ENCODE results near the gene FHOD3. TPM values are rescaled to one million over a fixed set of nuclear protein-coding genes. Genes with fewer than 3 reads are reported as not detected.

Gene FHOD3
- polyA plus RNA-seq, 2 of the 4 experiments (the other 2 are of a cell fraction): 2.5 to 3.6 TPM

GRCh38 chr18:36809590-36810381 lies 512.3 kb downstream of the FHOD3 start:
- 25% methylated on average over 6 of the region's 6 CpGs for WGBS (ENCODE audit: missing lambda C conversion rate)
- Histone ChIP-seq H3K9me3 (no peaks in the 10 kb centered on the region), H3K27ac (no peak overlapping the region), H3K4me3 (no peak overlapping the region), H3K4me2 (no peak overlapping the region), H3K4me1 (no peaks in the 10 kb centered on the region)
- FAIRE-seq: no peak
- ChIA-PET POLR2A (no interaction called here), CTCF (interaction anchor here (0.6 to 1.3 kb wide), 9 partner anchors 9 to 741 kb away, joined by 3 to 4 read pairs (median 3); no protein-coding TSS in a partner anchor)
- TF ChIP-seq GATA3 (IDR thresholded peaks at IDR 0.05; ENCODE audit: borderline replicate concordance) (no peak), RAD21 (conservative IDR thresholded peaks at IDR 0.05 in 1 of 2, IDR thresholded peaks at IDR 0.05 in 1 of 2) (peak; percentile 42 to 48; a peak in 4 of 5 replicates), HOXA7 (CRISPR knock-in tag; IDR thresholded peaks at IDR 0.05) (no peak), USF2 (IDR thresholded peaks at IDR 0.05) (no peak), ESRRA (IDR thresholded peaks at IDR 0.05; ENCODE audit: borderline replicate concordance, low read length) (no peak), NR3C1 (IDR thresholded peaks at IDR 0.05) (no peak), TP53 (CRISPR knock-in tag; IDR thresholded peaks at IDR 0.05) (no peak), CTCF (IDR thresholded peaks at IDR 0.05) (peak; percentile 63), CEBPB (IDR thresholded peaks at IDR 0.05) (no peak)
- peak; percentile 59 to 61 for DNase-seq (ENCODE audit: low read depth in 1 of 2, low spot score in 1 of 2)
- ATAC-seq: peak; percentile 90 to 93

GRCh38 chr18:36811430-36811829 lies 513.9 kb downstream of the FHOD3 start:
- Histone ChIP-seq H3K4me2 (no peak overlapping the region), H3K4me3 (no peak overlapping the region), H3K27ac (no peak overlapping the region), H3K9me3 (no peaks in the 10 kb centered on the region), H3K4me1 (no peaks in the 10 kb centered on the region)
- ChIA-PET CTCF (interaction anchor here (1.4 kb wide), 1 partner anchor 18 kb away, joined by 3 read pairs; the partner anchor contains the start of genes KIAA1328 and TPGS2), POLR2A (no interaction called here)
- TF ChIP-seq JUNB (IDR thresholded peaks at IDR 0.05) (no peak), HOXA7 (CRISPR knock-in tag; IDR thresholded peaks at IDR 0.05) (no peak), EHMT2 (IDR thresholded peaks at IDR 0.05; ENCODE audit: low read depth) (no peak), ZFP36 (IDR thresholded peaks at IDR 0.05; ENCODE audit: borderline replicate concordance, partially characterized antibody) (no peak), RNF2 (IDR thresholded peaks at IDR 0.05; ENCODE audit: borderline replicate concordance, low read depth) (no peak), FOSB (CRISPR knock-in tag; IDR thresholded peaks at IDR 0.05) (no peak), CHD4 (IDR thresholded peaks at IDR 0.05; ENCODE audit: borderline replicate concordance) (no peak), MYC (IDR thresholded peaks at IDR 0.05; ENCODE audit: borderline replicate concordance, low read length) (no peak), CBX2 (IDR thresholded peaks at IDR 0.05; ENCODE audit: borderline replicate concordance, low read depth) (no peak), POLR2AphosphoS2 (conservative IDR thresholded peaks at IDR 0.05; ENCODE audit: low read length) (no peak), NFE2L2 (conservative IDR thresholded peaks at IDR 0.05; ENCODE audit: low read length) (no peak), NR3C1 (IDR thresholded peaks at IDR 0.05) (no peak)
- FAIRE-seq (no peak), ATAC-seq (no peak), DNase-seq (ENCODE audit: low read depth in 1 of 2, low spot score in 1 of 2) (no peak)
- WGBS (ENCODE audit: missing lambda C conversion rate): 96% methylated on average over 3 of the region's 3 CpGs

- ChIA-PET POLR2A (no interaction called here), CTCF (interaction anchor here (0.9 to 1.4 kb wide), 2 partner anchors 9 to 17 kb away, joined by 3 read pairs; partner anchors contain the start of genes KIAA1328 and TPGS2)
- no peaks in the 10 kb centered on the region for H3K9me3 ChIP-seq
- no peak for ATAC-seq
- TF ChIP-seq FOSL2 (IDR thresholded peaks at IDR 0.05): no peak
- TF ChIP-seq FOSL2 (CRISPR knock-in tag; IDR thresholded peaks at IDR 0.05): no peak
- no peak for TF ChIP-seq ZNF302 (CRISPR knock-in tag; IDR thresholded peaks at IDR 0.05)
- TF ChIP-seq RCOR1 (IDR thresholded peaks at IDR 0.05; ENCODE audit: low read depth, low read length): no peak
- no peak for TF ChIP-seq POLR2A (IDR thresholded peaks at IDR 0.05; ENCODE audit: low read length)
- TF ChIP-seq USF2 (IDR thresholded peaks at IDR 0.05): no peak
- TF ChIP-seq FOXS1 (CRISPR knock-in tag; IDR thresholded peaks at IDR 0.05): no peak
- no peak for TF ChIP-seq EP300 (IDR thresholded peaks at IDR 0.05)
- TF ChIP-seq GATA3 (IDR thresholded peaks at IDR 0.05; ENCODE audit: borderline replicate concordance): no peak
- no peak for TF ChIP-seq BHLHE40 (IDR thresholded peaks at IDR 0.05; ENCODE audit: low read depth, low read length)
- no peak for TF ChIP-seq TP53 (CRISPR knock-in tag; IDR thresholded peaks at IDR 0.05)
- no peak for TF ChIP-seq ZSCAN20 (CRISPR knock-in tag; IDR thresholded peaks at IDR 0.05)
- no peak for TF ChIP-seq JUNB (IDR thresholded peaks at IDR 0.05)
- H3K27ac ChIP-seq: no peak overlapping the region
- FAIRE-seq: no peak
- H3K4me1 ChIP-seq: no peaks in the 10 kb centered on the region
- no peak overlapping the region for H3K4me3 ChIP-seq
- DNase-seq (ENCODE audit: low read depth in 1 of 2, low spot score in 1 of 2): no peak
- no peak overlapping the region for H3K4me2 ChIP-seq
Observed at GRCh38 chr18:36811955-36812354, 514.4 kb downstream of the FHOD3 start.
